ENCODE measurements around the gene POC1B. TPM values are rescaled to one million over a fixed set of nuclear protein-coding genes. Genes with fewer than 3 reads are reported as not detected.

Gene POC1B
- polyA plus RNA-seq, 1 donor (not counting 4 experiments of a cell fraction or from before 2014, with no cell fraction given), result 16.4 TPM

DNA sequence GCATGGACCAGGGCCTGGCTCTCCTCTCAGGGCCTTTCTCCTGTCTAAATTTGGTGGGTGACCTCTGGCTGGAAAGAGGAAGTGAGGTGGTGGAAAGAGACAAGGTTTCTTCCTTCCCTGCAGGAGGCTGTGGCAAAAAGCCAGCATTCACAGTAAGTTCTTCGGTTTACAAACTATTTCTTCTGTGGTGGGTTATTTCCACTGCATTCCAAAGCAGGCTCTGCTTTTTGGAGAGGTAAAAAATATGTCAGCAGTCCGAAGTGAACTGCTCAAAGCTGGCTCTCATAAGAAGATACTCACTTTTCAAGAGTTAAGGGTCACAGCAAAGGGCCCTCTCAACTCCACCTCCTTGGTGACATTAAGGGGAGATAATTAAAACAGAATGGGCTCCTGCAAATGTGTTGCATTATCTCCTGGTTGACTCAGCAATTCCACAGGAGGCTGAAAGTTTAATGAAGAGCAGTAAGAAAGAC is 48.9 kb upstream of the POC1B start:
- DNase-seq (ENCODE audit: low read depth, low spot score) (no peak), FAIRE-seq (no peak)
- no peaks in the 10 kb centered on the region for H4K20me1 ChIP-seq (ENCODE audit: control insufficient read depth, extremely low read depth, insufficient read depth, low read length)
- no peaks in the 10 kb centered on the region for H3K79me2 ChIP-seq (ENCODE audit: control insufficient read depth, insufficient read depth, low read length)
- no peak overlapping the region for H3K4me3 ChIP-seq (ENCODE audit: control insufficient read depth in 2 of 3, extremely low read depth in 1 of 3, insufficient read depth in 2 of 3, low read depth in 1 of 3, low read length in 3 of 3)
- H3K9me3 ChIP-seq (ENCODE audit: control insufficient read depth, low read depth, low read length), result no peaks in the 10 kb centered on the region
- H3K9ac ChIP-seq (ENCODE audit: control insufficient read depth, extremely low read depth, insufficient read depth, low read length), result no peak overlapping the region
- no peak overlapping the region for H3K27ac ChIP-seq (ENCODE audit: control insufficient read depth, insufficient read depth, low read length)
- no peaks in the 10 kb centered on the region for H3K36me3 ChIP-seq (ENCODE audit: control insufficient read depth in 2 of 2, extremely low read depth in 1 of 2, insufficient read depth in 2 of 2, low read length in 2 of 2)
- TF ChIP-seq CTCF (optimal IDR thresholded peaks at IDR 0.05 in 1 of 3, IDR thresholded peaks at IDR 0.05 in 1 of 3, conservative IDR thresholded peaks at IDR 0.05 in 1 of 3; ENCODE audit: extremely low read depth in 1 of 3, insufficient read depth in 2 of 3, low read length in 3 of 3) (no peak), EZH2 (IDR thresholded peaks at IDR 0.05; ENCODE audit: low read length) (no peak)
- no peaks in the 10 kb centered on the region for H3K9me1 ChIP-seq (ENCODE audit: control insufficient read depth, extremely low read depth, insufficient read depth, low read length)
- H3K4me1 ChIP-seq (ENCODE audit: control insufficient read depth, extremely low read depth, insufficient read depth, low read length), result peaks cover 5% of the 10 kb centered on the region
- no peak overlapping the region for H3K4me2 ChIP-seq (ENCODE audit: control insufficient read depth, extremely low read depth, insufficient read depth, low read depth, low read length)
- H2AFZ ChIP-seq (ENCODE audit: control insufficient read depth, low read length), result no peak overlapping the region
- no peaks in the 10 kb centered on the region for H3K27me3 ChIP-seq (ENCODE audit: control insufficient read depth, extremely low read depth, insufficient read depth, low read length)
- dilution Hi-C loops (cut with MboI; ENCODE audit: extremely low pct_ligation_motif_present, low sequenced_read_pairs), result no loop called here

DNA sequence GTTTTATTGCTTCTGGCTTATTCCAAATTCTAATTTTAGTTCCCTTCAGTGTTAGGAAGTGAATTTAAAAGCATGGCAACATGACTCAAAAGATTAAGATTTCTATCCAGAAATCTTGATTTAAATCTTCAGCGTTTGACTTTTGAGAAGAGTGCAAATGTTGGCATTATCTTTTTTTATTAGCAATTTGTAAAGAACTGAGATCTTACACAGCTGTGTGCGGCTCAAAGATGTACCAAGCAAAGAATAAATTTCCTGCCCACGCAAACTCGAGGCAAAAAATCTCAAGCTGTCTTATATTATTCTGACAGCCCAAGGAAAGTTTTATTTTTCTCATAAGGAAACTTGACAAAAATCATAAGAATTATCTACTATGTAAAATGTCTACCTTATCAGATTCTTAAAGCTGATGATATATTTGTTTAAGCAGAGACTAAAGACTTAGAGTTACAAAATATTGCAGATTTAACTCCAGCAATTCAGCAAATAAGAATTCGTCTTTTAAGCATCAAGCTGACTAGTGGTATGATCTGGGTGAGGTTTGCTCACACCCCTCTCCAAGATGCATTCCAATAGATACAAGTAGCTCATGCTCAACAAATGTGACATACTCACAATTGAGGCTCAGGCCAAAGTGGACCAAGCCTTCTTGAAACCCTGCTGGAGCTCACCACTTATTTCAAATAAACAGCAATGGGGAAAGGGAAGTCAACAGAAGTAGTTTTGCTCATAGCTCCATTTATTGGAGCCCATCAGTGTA is 47.4 kb upstream of the POC1B start:
- Histone ChIP-seq H4K20me1 (ENCODE audit: control insufficient read depth, extremely low read depth, insufficient read depth, low read length) (no peaks in the 10 kb centered on the region), H3K9ac (ENCODE audit: control insufficient read depth, extremely low read depth, insufficient read depth, low read length) (no peak overlapping the region), H3K4me3 (ENCODE audit: control insufficient read depth in 2 of 3, extremely low read depth in 1 of 3, insufficient read depth in 2 of 3, low read depth in 1 of 3, low read length in 3 of 3) (no peak overlapping the region), H3K9me1 (ENCODE audit: control insufficient read depth, extremely low read depth, insufficient read depth, low read length) (no peaks in the 10 kb centered on the region), H3K4me2 (ENCODE audit: control insufficient read depth, extremely low read depth, insufficient read depth, low read depth, low read length) (no peak overlapping the region), H3K36me3 (ENCODE audit: control insufficient read depth in 2 of 2, extremely low read depth in 1 of 2, insufficient read depth in 2 of 2, low read length in 2 of 2) (no peaks in the 10 kb centered on the region), H3K27me3 (ENCODE audit: control insufficient read depth, extremely low read depth, insufficient read depth, low read length) (no peaks in the 10 kb centered on the region), H3K79me2 (ENCODE audit: control insufficient read depth, insufficient read depth, low read length) (no peaks in the 10 kb centered on the region), H2AFZ (ENCODE audit: control insufficient read depth, low read length) (no peak overlapping the region), H3K4me1 (ENCODE audit: control insufficient read depth, extremely low read depth, insufficient read depth, low read length) (peaks cover 7% of the 10 kb centered on the region), H3K9me3 (ENCODE audit: control insufficient read depth, low read depth, low read length) (no peaks in the 10 kb centered on the region), H3K27ac (ENCODE audit: control insufficient read depth, insufficient read depth, low read length) (no peak overlapping the region)
- no peak for TF ChIP-seq EZH2 (IDR thresholded peaks at IDR 0.05; ENCODE audit: low read length)
- no peak for TF ChIP-seq CTCF (optimal IDR thresholded peaks at IDR 0.05 in 1 of 3, IDR thresholded peaks at IDR 0.05 in 1 of 3, conservative IDR thresholded peaks at IDR 0.05 in 1 of 3; ENCODE audit: extremely low read depth in 1 of 3, insufficient read depth in 2 of 3, low read length in 3 of 3)
- DNase-seq (ENCODE audit: low read depth, low spot score), result no peak
- FAIRE-seq, result no peak
- dilution Hi-C loops (cut with MboI; ENCODE audit: extremely low pct_ligation_motif_present, low sequenced_read_pairs), result no loop called here

All from keratinocyte (primary cell).